HG03039 (cell line): Measurements from ENCODE around the gene HSD17B2.
"Not testable (repeated sequence)": the region's sequence is repeated elsewhere in the genome, so short reads cannot be mapped to it uniquely, and the experiment has no call there.

ENCODE experiments used
- ATAC-seq: cut with Tn5 transposase; IDR thresholded peaks from one replicate; pipeline ENCODE4 v1.9.1; 2021; ENCODE audit warnings: mild to moderate bottlenecking, moderate library complexity; ENCODE audit not compliant: unreplicated experiment

Gene HSD17B2

GRCh38 chr16:82118749-82119148 lies 83.7 kb downstream of the HSD17B2 start:
- ATAC-seq, result no peak

- no peak for ATAC-seq
Observed at GRCh38 chr16:82119405-82119804, 84.4 kb downstream of the HSD17B2 start.

- ATAC-seq, result no peak
Observed at GRCh38 chr16:82124651-82125050, 89.6 kb downstream of the HSD17B2 start.

GRCh38 chr16:82129881-82130280 lies 94.8 kb downstream of the HSD17B2 start:
- ATAC-seq, result no peak

- ATAC-seq, result no peak
Observed at GRCh38 chr16:82133798-82134197, 98.7 kb downstream of the HSD17B2 start.

GRCh38 chr16:82134846-82135245 lies 99.8 kb downstream of the HSD17B2 start:
- no peak for ATAC-seq

GRCh38 chr16:82135844-82136243 lies 100.8 kb downstream of the HSD17B2 start:
- ATAC-seq, result no peak

- ATAC-seq, result no peak
Observed at GRCh38 chr16:82136956-82137821, 102.1 kb downstream of the HSD17B2 start.

GRCh38 chr16:82137822-82138167 lies 102.7 kb downstream of the HSD17B2 start:
- no peak for ATAC-seq

GRCh38 chr16:82138478-82139285 lies 103.6 kb downstream of the HSD17B2 start:
- no peak for ATAC-seq

GRCh38 chr16:82139286-82139571 lies 104.2 kb downstream of the HSD17B2 start:
- not testable (repeated sequence) for ATAC-seq

- ATAC-seq, result no peak
Observed at GRCh38 chr16:82146556-82146955, 111.5 kb downstream of the HSD17B2 start.

GRCh38 chr16:82146957-82147356 lies 111.9 kb downstream of the HSD17B2 start:
- no peak for ATAC-seq

- no peak for ATAC-seq
Observed at GRCh38 chr16:82147546-82147945, 112.5 kb downstream of the HSD17B2 start.
